GM13977 (cell line): Measurements from ENCODE around the gene CUX1.

Experiments
- DNase-seq: peaks from one replicate; pipeline ENCODE4 v3.0.0; 2012; ENCODE audit warnings: low spot score
- CTCF ChIP-seq: IDR thresholded peaks from 2 replicates; pipeline ENCODE4 v1.5.1; 2012; ENCODE audit warnings: mild to moderate bottlenecking, control low read depth; ENCODE audit not compliant: insufficient read depth; ENCODE audit errors: extremely low read depth, missing control alignments
- in situ Hi-C: fragments of 300-500 bp; cut with MboI; formaldehyde crosslinking; loops from one replicate; pipeline ENCODE4 v1.12.0; 2022; ENCODE audit warnings: low sequenced_read_pairs, low pct_unique_long_range_greater_than_20kb, mixed read lengths, inconsistent platforms; ENCODE audit not compliant: unreplicated experiment

Gene CUX1

GRCh38 chr7:101905203-101905865 is 87.9 kb downstream of the CUX1 start:
- in situ Hi-C loops: no loop called here
- no peak for DNase-seq
- TF ChIP-seq CTCF: no peak

GRCh38 chr7:101906291-101907240 is 89.1 kb downstream of the CUX1 start:
- in situ Hi-C loops: no loop called here
- TF ChIP-seq CTCF: no peak
- no peak for DNase-seq

- in situ Hi-C loops: no loop called here
- no peak for TF ChIP-seq CTCF
- no peak for DNase-seq
Observed at GRCh38 chr7:101910991-101911799, 93.8 kb downstream of the CUX1 start.

- TF ChIP-seq CTCF: no peak
- in situ Hi-C loops: no loop called here
- no peak for DNase-seq
Observed at GRCh38 chr7:101911800-101912715, 94.6 kb downstream of the CUX1 start.

- no peak for DNase-seq
- in situ Hi-C loops: no loop called here
Observed at GRCh38 chr7:101912716-101913110, 95.3 kb downstream of the CUX1 start.

More at GRCh38 chr7:101912716-101913110, 95.3 kb downstream of the CUX1 start:
- no peak for TF ChIP-seq CTCF
